ENCODE results near the gene SEC23IP. TPM values are rescaled to one million over a fixed set of nuclear protein-coding genes. Genes with fewer than 3 reads are reported as not detected.

Gene SEC23IP
- total and polyA plus RNA-seq, 2 donors (not counting 1 experiment from before 2014, with no cell fraction given), result 10.5 to 69.7 TPM

DNA sequence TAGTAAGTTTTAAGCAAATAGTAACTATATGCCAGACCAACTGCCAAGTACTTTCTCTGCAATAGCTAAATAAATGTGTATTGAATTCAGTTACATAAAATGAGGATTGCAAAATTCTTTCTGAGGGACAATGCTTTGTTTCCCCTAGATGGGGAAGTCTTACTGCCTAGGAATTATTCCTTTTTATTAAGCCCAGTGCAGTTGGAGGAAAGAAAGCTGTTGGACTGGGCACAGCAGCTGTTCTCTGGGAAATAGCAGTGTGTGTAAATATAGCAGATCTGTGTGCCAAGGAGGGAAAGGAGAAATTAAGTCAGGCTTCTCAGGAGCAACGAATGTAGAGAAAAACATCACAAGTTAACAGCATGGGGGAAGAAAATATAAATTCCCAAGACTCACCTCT, 77.1 kb downstream of the SEC23IP start:
- ChIA-PET CTCF (no interaction called here), POLR2A (no interaction called here)
- H3K27ac ChIP-seq (ENCODE audit: low read length in 2 of 2), result no peak overlapping the region
- ATAC-seq (ENCODE audit: low read depth) (no peak), DNase-seq (no peak)
- H3K4me3 ChIP-seq (ENCODE audit: control extremely low read depth in 1 of 5, extremely low read depth in 1 of 5, insufficient read depth in 1 of 5, low read depth in 2 of 5, low read length in 4 of 5), result no peak overlapping the region
- no peak overlapping the region for H3K27ac Mint-ChIP-seq
- peaks cover 25% of the 10 kb centered on the region for H3K27me3 Mint-ChIP-seq
- no peaks in the 10 kb centered on the region for H3K36me3 ChIP-seq (replicated peaks in 1 of 2; ENCODE audit: control extremely low read depth in 1 of 2, control insufficient read depth in 1 of 2, extremely low read depth in 1 of 2, insufficient read depth in 2 of 2, low read length in 1 of 2)
- no peaks in the 10 kb centered on the region for H4K20me1 ChIP-seq (ENCODE audit: control insufficient read depth, insufficient read depth, low read length, poor library complexity, severe bottlenecking)
- no peak overlapping the region for H3K4me2 ChIP-seq (replicated peaks; ENCODE audit: low read depth, low read length, poor library complexity, severe bottlenecking)
- no peak overlapping the region for H2AFZ ChIP-seq (ENCODE audit: insufficient read depth, low read depth, low read length, poor library complexity, severe bottlenecking)
- H3K4me1 Mint-ChIP-seq, result no peaks in the 10 kb centered on the region
- TF ChIP-seq CTCF (IDR thresholded peaks at IDR 0.05) (no peak), EZH2 (IDR thresholded peaks at IDR 0.05; ENCODE audit: borderline replicate concordance, insufficient read depth, low read depth, low read length, poor library complexity, severe bottlenecking) (no peak)
- H3K9ac ChIP-seq (ENCODE audit: low read length), result no peak overlapping the region
- no CpG with 5 or more reads among the region's 1 CpG for WGBS (ENCODE audit: insufficient coverage)
- no peak overlapping the region for H3K4me3 Mint-ChIP-seq
- peaks cover 0 to 3% (median 0%) of the 10 kb centered on the region in 4 experiments for H3K27me3 ChIP-seq (replicated peaks in 1 of 4; ENCODE audit: control extremely low read depth in 1 of 4, control insufficient read depth in 3 of 4, insufficient read depth in 4 of 4, low read length in 3 of 4)
- no peaks in the 10 kb centered on the region for H3K4me1 ChIP-seq (ENCODE audit: control insufficient read depth in 2 of 2, insufficient read depth in 2 of 2, low read length in 2 of 2)
- no peaks in the 10 kb centered on the region for H3K79me2 ChIP-seq (ENCODE audit: control insufficient read depth, insufficient read depth, low read length)
- H3K9me3 Mint-ChIP-seq (ENCODE audit: insufficient read depth), result peaks cover 14% of the 10 kb centered on the region
- H3K9me3 ChIP-seq (ENCODE audit: control extremely low read depth in 1 of 3, control insufficient read depth in 2 of 3, insufficient read depth in 1 of 3, low read length in 2 of 3), result peaks cover 0 to 11% (median 8%) of the 10 kb centered on the region in 3 donors
- intact Hi-C loops (cut with micrococcal nuclease), result no loop called here

DNA sequence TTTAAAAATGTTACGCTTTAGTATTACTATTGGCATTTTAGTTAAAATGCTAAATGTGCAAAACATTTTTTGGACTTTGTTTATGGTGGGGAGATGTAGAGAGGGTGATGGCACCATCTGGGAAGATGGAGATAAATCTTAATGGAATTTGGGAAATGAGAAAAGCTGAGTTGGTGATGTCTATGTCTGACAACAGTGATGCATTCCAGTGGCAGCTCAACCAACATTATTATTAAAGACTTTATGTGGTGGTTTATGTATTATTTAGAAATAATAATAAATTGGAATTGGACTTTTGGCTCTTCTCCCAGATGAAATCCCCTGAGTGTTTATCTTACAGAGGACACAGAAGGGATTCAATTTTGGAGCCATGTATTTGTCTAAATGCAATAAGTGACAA, 77.6 kb downstream of the SEC23IP start:
- Histone ChIP-seq H3K4me3 (ENCODE audit: control extremely low read depth in 1 of 5, extremely low read depth in 1 of 5, insufficient read depth in 1 of 5, low read depth in 2 of 5, low read length in 4 of 5) (no peak overlapping the region), H3K27me3 (replicated peaks in 1 of 4; ENCODE audit: control extremely low read depth in 1 of 4, control insufficient read depth in 3 of 4, insufficient read depth in 4 of 4, low read length in 3 of 4) (peaks cover 0 to 3% (median 0%) of the 10 kb centered on the region in 4 experiments), H3K27ac (ENCODE audit: low read length in 2 of 2) (no peak overlapping the region), H3K4me1 (ENCODE audit: control insufficient read depth in 2 of 2, insufficient read depth in 2 of 2, low read length in 2 of 2) (no peaks in the 10 kb centered on the region), H2AFZ (ENCODE audit: insufficient read depth, low read depth, low read length, poor library complexity, severe bottlenecking) (no peak overlapping the region), H4K20me1 (ENCODE audit: control insufficient read depth, insufficient read depth, low read length, poor library complexity, severe bottlenecking) (no peaks in the 10 kb centered on the region), H3K9me3 (ENCODE audit: control extremely low read depth in 1 of 3, control insufficient read depth in 2 of 3, insufficient read depth in 1 of 3, low read length in 2 of 3) (peaks cover 0 to 16% (median 8%) of the 10 kb centered on the region in 3 donors), H3K9ac (ENCODE audit: low read length) (no peak overlapping the region), H3K36me3 (replicated peaks in 1 of 2; ENCODE audit: control extremely low read depth in 1 of 2, control insufficient read depth in 1 of 2, extremely low read depth in 1 of 2, insufficient read depth in 2 of 2, low read length in 1 of 2) (no peaks in the 10 kb centered on the region), H3K4me2 (replicated peaks; ENCODE audit: low read depth, low read length, poor library complexity, severe bottlenecking) (no peak overlapping the region), H3K79me2 (ENCODE audit: control insufficient read depth, insufficient read depth, low read length) (no peaks in the 10 kb centered on the region)
- Mint-ChIP-seq H3K4me3 (no peak overlapping the region), H3K27me3 (peaks cover 25% of the 10 kb centered on the region), H3K27ac (no peak overlapping the region), H3K9me3 (ENCODE audit: insufficient read depth) (peaks cover 14% of the 10 kb centered on the region), H3K4me1 (no peaks in the 10 kb centered on the region)
- no CpG with 5 or more reads among the region's 1 CpG for WGBS (ENCODE audit: insufficient coverage)
- DNase-seq, result no peak
- no peak for TF ChIP-seq CTCF (IDR thresholded peaks at IDR 0.05)
- TF ChIP-seq EZH2 (IDR thresholded peaks at IDR 0.05; ENCODE audit: borderline replicate concordance, insufficient read depth, low read depth, low read length, poor library complexity, severe bottlenecking), result no peak
- ChIA-PET POLR2A (no interaction called here), CTCF (no interaction called here)
- no peak for ATAC-seq (ENCODE audit: low read depth)
- intact Hi-C loops (cut with micrococcal nuclease), result no loop called here

Data from B cell (primary cell).